Activated B cell treated with CpG ODN at 0.5 μM for 24 hours (primary cell): Measurements from ENCODE around the gene TCF4. TPM values are rescaled to one million over a fixed set of nuclear protein-coding genes. Genes with fewer than 3 reads are reported as not detected.

ENCODE experiments used
- ATAC-seq: fragments of 200-7000 bp; cut with Tn5 transposase; one replicate; pipeline ENCODE4 v1.10.0; 2021; ENCODE audit warnings: low read depth, mild to moderate bottlenecking, moderate library complexity
- CTCF ChIA-PET: fragments of 350-600 bp; sonication (Branson Sonifier 250); formaldehyde crosslinking; loops from one replicate; lab custom pipeline; 2021; ENCODE audit warnings: antibody characterized with exemption; lab: Charles Lee
- POLR2A ChIA-PET: fragments of 350-600 bp; sonication (Branson Sonifier 250); formaldehyde crosslinking; loops from one replicate; lab custom pipeline; 2021; ENCODE audit warnings: antibody characterized with exemption; lab: Charles Lee
- DNase-seq: peaks from one replicate; pipeline ENCODE4 v3.0.0; 2022
- H3K27ac Mint-ChIP-seq: one replicate; pipeline ENCODE4 v1.8.0; 2020; ENCODE audit warnings: mixed read lengths
- H3K27me3 Mint-ChIP-seq: one replicate; pipeline ENCODE4 v1.8.0; 2021; ENCODE audit warnings: mixed read lengths
- H3K36me3 Mint-ChIP-seq: one replicate; pipeline ENCODE4 v1.8.0; 2021; ENCODE audit warnings: low read depth, mixed read lengths
- H3K4me1 Mint-ChIP-seq: one replicate; pipeline ENCODE4 v1.8.0; 2021; ENCODE audit warnings: mixed read lengths
- H3K4me3 Mint-ChIP-seq: one replicate; pipeline ENCODE4 v1.8.0; 2020; ENCODE audit warnings: mild to moderate bottlenecking, mixed read lengths
- H3K9me3 Mint-ChIP-seq: one replicate; pipeline ENCODE4 v1.8.0; 2020; ENCODE audit warnings: mixed read lengths
- intact Hi-C: fragments of 100-400 bp; cut with micrococcal nuclease; formaldehyde crosslinking; loops from one replicate; pipeline ENCODE4 v1.15.1; 2024
- total RNA-seq: library from RNA; stranded (reverse); gene quantifications from 2 replicates; pipeline ENCODE4 v1.2.3, GENCODE V29; 2022
- TF ChIP-seq, protein P1 (sequence below): fragments of 200-600 bp; IDR thresholded peaks from one replicate; pipeline ENCODE4 v1.8.0; 2022; ENCODE audit warnings: antibody characterized with exemption, mild to moderate bottlenecking

The TCF4 gene
- total RNA-seq, 1 donor from 2014 or later: 270 TPM

DNA sequence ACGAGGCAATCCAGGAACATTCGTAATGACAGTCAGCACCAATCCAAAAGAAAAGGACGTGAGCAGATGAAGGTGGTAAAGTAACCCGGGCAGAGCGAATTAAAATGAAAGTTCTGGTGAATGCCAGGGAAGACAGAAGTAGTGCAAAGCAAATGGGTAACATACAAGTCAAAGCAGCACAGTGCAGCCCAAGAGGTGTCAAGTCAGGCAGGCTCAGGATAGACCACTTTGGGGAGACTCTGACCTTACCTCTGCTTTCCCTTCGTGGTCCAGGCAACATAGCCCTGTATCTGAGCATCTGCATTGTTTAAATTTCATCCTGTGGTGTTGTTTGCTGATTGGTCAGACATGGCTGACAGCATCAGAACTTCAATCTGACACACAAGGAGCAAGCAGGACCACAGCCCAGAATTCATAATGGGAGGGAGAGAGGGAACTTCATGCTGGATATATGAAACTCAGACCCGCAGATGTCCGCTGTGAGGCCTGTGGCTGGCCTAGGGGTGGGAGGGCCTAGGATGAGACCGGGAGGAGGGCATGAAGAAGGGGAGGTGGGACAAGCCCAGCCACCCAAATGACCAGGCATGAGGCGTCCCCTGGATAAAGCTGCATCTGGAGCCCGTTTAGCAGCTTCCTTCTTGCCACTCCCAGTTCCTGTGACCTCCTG is 285.7 kb downstream of the TCF4 start:
- POLR2A ChIA-PET: interaction anchor here (0.6 to 1.1 kb wide), 5 partner anchors 15 to 221 kb away, joined by 3 to 12 read pairs (median 5); no protein-coding TSS in a partner anchor
- H3K36me3 Mint-ChIP-seq: peaks cover 37% of the 10 kb centered on the region
- ATAC-seq (peak; percentile 19), DNase-seq (no peak)
- peak overlapping the region; percentile 40 for H3K4me3 Mint-ChIP-seq
- TF ChIP-seq, protein P1, sequence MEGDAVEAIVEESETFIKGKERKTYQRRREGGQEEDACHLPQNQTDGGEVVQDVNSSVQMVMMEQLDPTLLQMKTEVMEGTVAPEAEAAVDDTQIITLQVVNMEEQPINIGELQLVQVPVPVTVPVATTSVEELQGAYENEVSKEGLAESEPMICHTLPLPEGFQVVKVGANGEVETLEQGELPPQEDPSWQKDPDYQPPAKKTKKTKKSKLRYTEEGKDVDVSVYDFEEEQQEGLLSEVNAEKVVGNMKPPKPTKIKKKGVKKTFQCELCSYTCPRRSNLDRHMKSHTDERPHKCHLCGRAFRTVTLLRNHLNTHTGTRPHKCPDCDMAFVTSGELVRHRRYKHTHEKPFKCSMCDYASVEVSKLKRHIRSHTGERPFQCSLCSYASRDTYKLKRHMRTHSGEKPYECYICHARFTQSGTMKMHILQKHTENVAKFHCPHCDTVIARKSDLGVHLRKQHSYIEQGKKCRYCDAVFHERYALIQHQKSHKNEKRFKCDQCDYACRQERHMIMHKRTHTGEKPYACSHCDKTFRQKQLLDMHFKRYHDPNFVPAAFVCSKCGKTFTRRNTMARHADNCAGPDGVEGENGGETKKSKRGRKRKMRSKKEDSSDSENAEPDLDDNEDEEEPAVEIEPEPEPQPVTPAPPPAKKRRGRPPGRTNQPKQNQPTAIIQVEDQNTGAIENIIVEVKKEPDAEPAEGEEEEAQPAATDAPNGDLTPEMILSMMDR: no peak
- no peaks in the 10 kb centered on the region for H3K9me3 Mint-ChIP-seq
- H3K27ac Mint-ChIP-seq: peak overlapping the region; percentile 47
- intact Hi-C loops: no loop called here
- CTCF ChIA-PET: interaction anchor here (0.6 kb wide), 1 partner anchor 24 kb away, joined by 3 read pairs; no protein-coding TSS in a partner anchor
- peaks cover 93% of the 10 kb centered on the region for H3K4me1 Mint-ChIP-seq
- no peaks in the 10 kb centered on the region for H3K27me3 Mint-ChIP-seq

DNA sequence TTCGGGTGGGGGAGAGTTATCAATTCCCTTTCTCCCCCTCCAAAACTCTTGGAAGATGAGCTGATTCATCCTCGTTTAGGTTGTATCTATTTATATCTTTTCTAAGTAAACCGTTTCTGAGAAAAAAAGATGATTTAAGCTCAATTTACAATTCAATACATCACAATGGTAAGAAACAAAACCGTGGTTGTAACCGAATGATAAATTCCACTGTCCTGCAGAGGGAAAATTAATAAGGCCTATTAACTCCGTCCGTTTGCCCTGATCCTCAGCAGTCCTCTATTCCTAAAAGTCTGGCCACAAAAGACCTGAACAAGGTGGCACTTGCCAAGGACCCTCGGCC is 286.2 kb downstream of the TCF4 start:
- TF ChIP-seq, protein P1: no peak
- CTCF ChIA-PET: no interaction called here
- ATAC-seq (no peak), DNase-seq (no peak)
- no peaks in the 10 kb centered on the region for H3K9me3 Mint-ChIP-seq
- H3K36me3 Mint-ChIP-seq: peaks cover 38% of the 10 kb centered on the region
- no peaks in the 10 kb centered on the region for H3K27me3 Mint-ChIP-seq
- POLR2A ChIA-PET: interaction anchor here (0.6 to 1.7 kb wide), 7 partner anchors 8 to 220 kb away, joined by 3 to 15 read pairs (median 5); no protein-coding TSS in a partner anchor
- H3K4me1 Mint-ChIP-seq: peaks cover 92% of the 10 kb centered on the region
- H3K27ac Mint-ChIP-seq: peak overlapping the region; percentile 47
- H3K4me3 Mint-ChIP-seq: peak overlapping the region; percentile 26
- intact Hi-C loops: no loop called here

DNA sequence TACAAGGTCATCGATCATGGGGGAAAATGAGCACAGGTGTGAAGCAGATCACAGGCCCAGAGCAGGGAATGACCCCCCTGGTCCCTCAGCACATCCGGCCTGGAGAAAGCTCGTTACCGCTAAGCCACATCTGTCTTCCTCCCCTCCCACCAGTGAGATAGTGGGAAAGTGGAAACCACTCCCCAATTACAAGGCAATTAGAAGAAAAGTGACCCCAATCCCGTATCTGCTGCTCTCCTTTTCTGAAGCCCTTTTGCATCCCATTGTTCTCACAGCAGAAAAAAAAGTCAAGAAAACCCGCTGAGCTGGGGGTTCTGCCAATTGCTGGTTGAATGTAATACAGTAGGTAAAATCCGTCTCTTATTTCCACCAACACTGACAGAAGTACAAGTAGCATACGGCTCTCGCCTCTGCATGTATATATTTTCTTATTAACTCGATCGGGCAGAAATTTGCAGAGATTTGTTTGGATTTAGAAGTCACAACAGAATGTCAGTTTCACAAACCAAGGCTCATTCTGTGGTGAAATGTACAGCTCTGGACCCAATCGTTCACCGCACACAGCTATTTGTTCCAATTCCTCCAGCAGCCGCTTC is 287.0 kb downstream of the TCF4 start:
- Mint-ChIP-seq H3K4me3 (peak overlapping the region; percentile 28), H3K9me3 (no peaks in the 10 kb centered on the region), H3K27ac (peak overlapping the region; percentile 64), H3K27me3 (no peaks in the 10 kb centered on the region), H3K4me1 (peaks cover 92% of the 10 kb centered on the region), H3K36me3 (peaks cover 44% of the 10 kb centered on the region)
- ChIA-PET CTCF (no interaction called here), POLR2A (interaction anchor here (0.5 to 1.7 kb wide), 5 partner anchors 9 to 37 kb away, joined by 3 to 15 read pairs (median 3); no protein-coding TSS in a partner anchor)
- intact Hi-C loops: no loop called here
- TF ChIP-seq, protein P1: no peak
- no peak for ATAC-seq
- no peak for DNase-seq

DNA sequence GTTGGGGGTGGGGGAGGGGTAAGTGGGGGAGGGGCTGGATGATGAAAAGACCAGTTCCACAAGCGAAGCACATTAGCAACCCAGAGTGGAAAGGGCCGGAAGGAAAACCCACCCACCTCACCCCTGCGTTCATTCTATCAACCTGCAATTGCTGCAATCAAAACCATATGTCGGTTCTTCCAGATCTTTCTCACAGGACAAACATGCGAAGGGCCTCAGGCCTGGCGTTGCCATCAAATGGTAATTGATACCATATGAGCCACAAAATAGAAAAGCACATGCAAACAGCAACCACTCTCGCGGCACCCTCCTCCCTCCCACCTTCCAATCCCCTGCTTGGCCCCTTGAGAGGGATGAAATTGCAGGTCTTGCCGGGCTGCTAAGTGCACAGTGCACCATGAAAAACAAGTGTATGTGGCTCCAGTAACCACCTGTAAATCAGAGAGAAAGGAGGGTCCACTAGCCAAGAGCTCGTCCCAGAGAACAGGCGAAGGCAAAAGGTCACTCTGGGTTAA is 287.5 kb downstream of the TCF4 start:
- DNase-seq (no peak), ATAC-seq (no peak)
- TF ChIP-seq, protein P1: no peak
- intact Hi-C loops: no loop called here
- POLR2A ChIA-PET: interaction anchor here (0.5 to 1.7 kb wide), 2 partner anchors 22 to 36 kb away, joined by 3 to 15 read pairs; no protein-coding TSS in a partner anchor
- Mint-ChIP-seq H3K4me1 (peaks cover 89% of the 10 kb centered on the region), H3K9me3 (no peaks in the 10 kb centered on the region), H3K36me3 (peaks cover 47% of the 10 kb centered on the region), H3K27ac (peak overlapping the region; percentile 64), H3K27me3 (no peaks in the 10 kb centered on the region), H3K4me3 (peak overlapping the region; percentile 28)
- CTCF ChIA-PET: no interaction called here

DNA sequence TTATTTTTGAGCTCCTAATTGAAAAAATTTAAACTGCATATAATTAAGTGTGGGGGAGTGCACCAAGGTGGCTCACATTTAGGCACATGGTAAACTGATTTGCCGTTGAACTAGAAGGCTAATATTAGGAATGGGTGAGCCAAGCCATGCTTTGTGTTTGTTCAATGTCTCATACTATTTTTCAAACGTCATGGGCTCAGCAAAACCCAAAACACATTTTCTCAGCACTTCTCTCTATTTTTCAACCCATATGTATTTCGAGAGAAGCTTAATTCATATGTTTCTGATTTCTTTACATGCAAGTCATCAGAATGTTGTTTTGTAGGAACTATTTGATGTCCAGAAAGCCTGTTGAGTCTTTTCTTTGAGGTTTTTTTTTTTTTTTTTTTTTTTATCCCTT is 291.2 kb downstream of the TCF4 start:
- no peak for ATAC-seq
- H3K4me1 Mint-ChIP-seq: peaks cover 76% of the 10 kb centered on the region
- peaks cover 45% of the 10 kb centered on the region for H3K36me3 Mint-ChIP-seq
- TF ChIP-seq, protein P1: no peak
- no peaks in the 10 kb centered on the region for H3K27me3 Mint-ChIP-seq
- no peak for DNase-seq
- ChIA-PET CTCF (interaction anchor here (1.0 kb wide), 1 partner anchor 9 kb away, joined by 3 read pairs; no protein-coding TSS in a partner anchor), POLR2A (interaction anchor here (0.6 to 1.3 kb wide), 2 partner anchors 18 to 24 kb away, joined by 3 to 4 read pairs; no protein-coding TSS in a partner anchor)
- no peaks in the 10 kb centered on the region for H3K9me3 Mint-ChIP-seq
- intact Hi-C loops: loop anchor here (1.0 kb wide), 2 partner anchors 10 to 14 kb away; no protein-coding TSS in a partner anchor
- no peak overlapping the region for H3K4me3 Mint-ChIP-seq
- H3K27ac Mint-ChIP-seq: no peak overlapping the region
